Upper lobe of left lung (tissue), 6 donors: ENCODE data around the gene EVC2. TPM values are rescaled to one million over a fixed set of nuclear protein-coding genes. Genes with fewer than 3 reads are reported as not detected.

Experiments used
- ATAC-seq, 2 donors: fragments of 200-7000 bp; cut with Tn5 transposase; one replicate each; pipeline ENCODE4 v1.9.1; 2022; ENCODE audit warnings: mild to moderate bottlenecking in 2 of 2, moderate library complexity in 2 of 2; ENCODE audit not compliant: low FRiP score in 2 of 2
- DNase-seq, 2 donors: peaks; one replicate each; pipeline ENCODE4 v3.0.0-alpha.2; 2019 to 2020
- H3K27ac ChIP-seq, 4 donors: fragments of 200-600 bp; sonication (generic); one replicate each; pipeline ENCODE4 v1.5.1; 2016 to 2019
- H3K27me3 ChIP-seq, 4 donors: fragments of 200-600 bp; sonication (generic); one replicate each; pipeline ENCODE4 v1.5.1; 2017 to 2019
- H3K36me3 ChIP-seq, 4 donors: fragments of 200-600 bp; sonication (generic); one replicate each; pipeline ENCODE4 v1.5.1; 2016 to 2019
- H3K4me1 ChIP-seq, 4 donors: fragments of 200-600 bp; sonication (generic); one replicate each; pipeline ENCODE4 v1.5.1; 2018 to 2019
- H3K4me3 ChIP-seq, 4 donors: fragments of 200-600 bp; sonication (generic); one replicate each; pipeline ENCODE4 v1.5.1; 2017 to 2019; ENCODE audit warnings: mild to moderate bottlenecking in 2 of 4, moderate library complexity in 1 of 4
- H3K9me3 ChIP-seq, 4 donors: fragments of 200-600 bp; sonication (generic); one replicate each; pipeline ENCODE4 v1.5.1; 2018 to 2019
- CTCF ChIP-seq, 6 experiments: fragments of 450-650 bp in 4 of 6; fragments of 200-600 bp in 2 of 6; sonication (generic) in 2 of 6; IDR thresholded peaks; one replicate each; pipeline ENCODE4 v1.5.1; 2016 to 2019; ENCODE audit warnings: antibody characterized with exemption in 6 of 6
- EP300 ChIP-seq, 4 donors: sonication (generic); formaldehyde crosslinking; IDR thresholded peaks; one replicate each; pipeline ENCODE4 v1.5.1; 2017; ENCODE audit warnings: antibody characterized with exemption in 4 of 4, control low read depth in 2 of 4
- POLR2A ChIP-seq, 4 donors: fragments of 450-650 bp; IDR thresholded peaks; one replicate each; pipeline ENCODE4 v1.5.1; 2016 to 2017; ENCODE audit warnings: antibody characterized with exemption in 4 of 4, mild to moderate bottlenecking in 2 of 4
- POLR2AphosphoS5 ChIP-seq, 2 donors: sonication (generic); formaldehyde crosslinking; IDR thresholded peaks; one replicate each; pipeline ENCODE4 v1.5.1; 2017; ENCODE audit warnings: antibody characterized with exemption in 2 of 2
- WGBS, 2 donors: methylation state at CpG; one replicate each; pipeline ENCODE4 v1.1.5; 2017 to 2018; 5-methylcytosine and 5-hydroxymethylcytosine counted together
- total RNA-seq, 6 donors: library from RNA; depleted of rRNA in 4 of 6; stranded (reverse); fragments of >200 nt in 4 of 6; gene quantifications; one replicate each; pipeline versions ENCODE4 v1.1.0 to v1.2.1, GENCODE V29; 2016 to 2021
- donor health status: DM: no; HTN: no; CAD: no; lungs with moderate emphysema.
- donor health status: DM: no; HTN: yes; CAD: no; lungs with severe emphysema.

EVC2 gene
- total RNA-seq, 6 donors from 2014 or later: 3.2 to 26.2 (median 5.6) TPM

GRCh38 chr4:5703831-5704230 lies 4.5 kb downstream of the EVC2 start:
- DNase-seq: no peak
- no peak for TF ChIP-seq POLR2AphosphoS5 (IDR thresholded peaks at IDR 0.05)
- Histone ChIP-seq H3K27ac (no peak overlapping the region), H3K4me1 (peaks cover 3 to 13% (median 10%) of the 10 kb centered on the region in 4 donors), H3K4me3 (no peak overlapping the region), H3K9me3 (no peaks in the 10 kb centered on the region), H3K27me3 (peaks cover 0 to 3% (median 0%) of the 10 kb centered on the region in 4 donors), H3K36me3 (no peaks in the 10 kb centered on the region)
- ATAC-seq: no peak
- WGBS, 2 donors: 92 to 95% methylated on average over 5 of the region's 5 CpGs

GRCh38 chr4:5701971-5702370 lies 6.4 kb downstream of the EVC2 start:
- Histone ChIP-seq H3K27me3 (no peaks in the 10 kb centered on the region), H3K4me3 (no peak overlapping the region), H3K4me1 (peaks cover 0 to 5% (median 2%) of the 10 kb centered on the region in 4 donors), H3K36me3 (peaks cover 0 to 4% (median 0%) of the 10 kb centered on the region in 4 donors), H3K9me3 (no peaks in the 10 kb centered on the region), H3K27ac (no peak overlapping the region)
- ATAC-seq: no peak
- WGBS, 2 donors: 84 to 96% methylated on average over 8 of the region's 8 CpGs
- TF ChIP-seq POLR2A (IDR thresholded peaks at IDR 0.05): no peak
- TF ChIP-seq EP300 (IDR thresholded peaks at IDR 0.05): no peak
- TF ChIP-seq CTCF (IDR thresholded peaks at IDR 0.05): no peak
- no peak for TF ChIP-seq POLR2AphosphoS5 (IDR thresholded peaks at IDR 0.05)
- DNase-seq: no peak

GRCh38 chr4:5700459-5700858 lies 7.9 kb downstream of the EVC2 start:
- DNase-seq (no peak), ATAC-seq (no peak)
- H3K36me3 ChIP-seq: peaks cover 0 to 11% (median 2%) of the 10 kb centered on the region in 4 donors
- TF ChIP-seq EP300 (IDR thresholded peaks at IDR 0.05) (no peak), POLR2AphosphoS5 (IDR thresholded peaks at IDR 0.05) (no peak), CTCF (IDR thresholded peaks at IDR 0.05) (no peak), POLR2A (IDR thresholded peaks at IDR 0.05) (no peak)
- no peaks in the 10 kb centered on the region for H3K9me3 ChIP-seq
- H3K4me3 ChIP-seq: no peak overlapping the region
- WGBS, 2 donors: 74 to 76% methylated on average over 5 of the region's 5 CpGs
- no peaks in the 10 kb centered on the region for H3K27me3 ChIP-seq
- no peaks in the 10 kb centered on the region for H3K4me1 ChIP-seq
- no peak overlapping the region for H3K27ac ChIP-seq

GRCh38 chr4:5696341-5696740 lies 12.0 kb downstream of the EVC2 start:
- Histone ChIP-seq H3K27me3 (no peaks in the 10 kb centered on the region), H3K4me3 (no peak overlapping the region), H3K27ac (no peak overlapping the region), H3K36me3 (peaks cover 0 to 34% (median 2%) of the 10 kb centered on the region in 4 donors), H3K4me1 (no peaks in the 10 kb centered on the region), H3K9me3 (no peaks in the 10 kb centered on the region)
- 87 to 91% methylated on average over 6 to 11 of the region's 11 CpGs for WGBS, 2 donors
- TF ChIP-seq EP300 (IDR thresholded peaks at IDR 0.05): no peak
- no peak for TF ChIP-seq POLR2A (IDR thresholded peaks at IDR 0.05)
- no peak for TF ChIP-seq POLR2AphosphoS5 (IDR thresholded peaks at IDR 0.05)
- TF ChIP-seq CTCF (IDR thresholded peaks at IDR 0.05): no peak
- no peak for ATAC-seq
- no peak for DNase-seq

- H3K27me3 ChIP-seq: no peaks in the 10 kb centered on the region
- H3K9me3 ChIP-seq: no peaks in the 10 kb centered on the region
- H3K36me3 ChIP-seq: peaks cover 0 to 53% (median 2%) of the 10 kb centered on the region in 4 donors
- 89 to 90% methylated on average over 4 of the region's 4 CpGs for WGBS, 2 donors
- H3K4me3 ChIP-seq: no peak overlapping the region
- TF ChIP-seq POLR2A (IDR thresholded peaks at IDR 0.05) (no peak), EP300 (IDR thresholded peaks at IDR 0.05) (no peak)
- DNase-seq (no peak), ATAC-seq (no peak)
- H3K4me1 ChIP-seq: no peaks in the 10 kb centered on the region
- H3K27ac ChIP-seq: no peak overlapping the region
These were observed 14.5 kb downstream of the EVC2 start for GRCh38 chr4:5693871-5694270.

- H3K27ac ChIP-seq: no peak overlapping the region
- DNase-seq (no peak), ATAC-seq (no peak)
- WGBS, 2 donors: 84 to 87% methylated on average over 7 of the region's 7 CpGs
- TF ChIP-seq CTCF (IDR thresholded peaks at IDR 0.05) (no peak), POLR2A (IDR thresholded peaks at IDR 0.05) (no peak), EP300 (IDR thresholded peaks at IDR 0.05) (no peak), POLR2AphosphoS5 (IDR thresholded peaks at IDR 0.05) (no peak)
- H3K9me3 ChIP-seq: no peaks in the 10 kb centered on the region
- H3K27me3 ChIP-seq: no peaks in the 10 kb centered on the region
- no peak overlapping the region for H3K4me3 ChIP-seq
- H3K36me3 ChIP-seq: peaks cover 0 to 61% (median 7%) of the 10 kb centered on the region in 4 donors
- no peaks in the 10 kb centered on the region for H3K4me1 ChIP-seq
These were observed 16.7 kb downstream of the EVC2 start for GRCh38 chr4:5691491-5692132.
